ENCODE data around the gene GIPC2.

GRCh38 chr1:78101051-78101450, 55.3 kb downstream of the GIPC2 start:
- no peak for TF ChIP-seq CTCF (IDR thresholded peaks at IDR 0.05)
- no peak for TF ChIP-seq POLR2AphosphoS5 (IDR thresholded peaks at IDR 0.05; ENCODE audit: low read depth, low read length)
- no peak for TF ChIP-seq SIN3A (IDR thresholded peaks at IDR 0.05; ENCODE audit: borderline replicate concordance, insufficient read depth, low read depth, low read length)

All from Panc1 (cell line).